KMS-11 (cell line): Measurements from ENCODE around the gene PCOLCE2.

Experiments used
- H2AFZ ChIP-seq: fragments of 200-600 bp; sonication (generic); 2 replicates; pipeline ENCODE4 v1.6.1; 2016; ENCODE audit warnings: antibody characterized with exemption, mixed run types, low read depth
- H3K27ac ChIP-seq: fragments of 200-600 bp; sonication (generic); 2 replicates; pipeline ENCODE4 v1.6.1; 2016; ENCODE audit warnings: mild to moderate bottlenecking, mixed run types
- H3K27me3 ChIP-seq: fragments of 200-600 bp; sonication (generic); 2 replicates; pipeline ENCODE4 v1.6.1; 2017; ENCODE audit warnings: mild to moderate bottlenecking, low read depth, mixed run types, moderate library complexity; ENCODE audit not compliant: insufficient read depth
- H3K36me3 ChIP-seq: fragments of 200-600 bp; sonication (generic); 2 replicates; pipeline ENCODE4 v1.6.1; 2017; ENCODE audit warnings: mild to moderate bottlenecking, mixed run types; ENCODE audit not compliant: insufficient read depth
- H3K4me1 ChIP-seq: fragments of 200-600 bp; sonication (generic); 2 replicates; pipeline ENCODE4 v1.6.1; 2016; ENCODE audit warnings: mild to moderate bottlenecking, low read depth, mixed run types; ENCODE audit not compliant: poor library complexity, severe bottlenecking
- H3K4me2 ChIP-seq: fragments of 200-600 bp; sonication (generic); 2 replicates; pipeline ENCODE4 v1.7.0; 2016; ENCODE audit warnings: mild to moderate bottlenecking, mixed run types
- H3K4me3 ChIP-seq: fragments of 200-600 bp; sonication (generic); IDR thresholded peaks from 2 replicates; pipeline ENCODE4 v1.6.1; 2017; ENCODE audit warnings: low read depth, low read length, mixed read lengths; ENCODE audit not compliant: insufficient read depth
- H3K79me2 ChIP-seq: fragments of 200-600 bp; sonication (generic); 2 replicates; pipeline ENCODE4 v1.6.1; 2016; ENCODE audit warnings: low read depth, mixed run types; ENCODE audit not compliant: insufficient read depth
- H3K9ac ChIP-seq: fragments of 200-600 bp; sonication (generic); 2 replicates; pipeline ENCODE4 v1.6.1; 2016; ENCODE audit warnings: mild to moderate bottlenecking, mixed run types
- H4K20me1 ChIP-seq: fragments of 200-600 bp; sonication (generic); 2 replicates; pipeline ENCODE4 v1.6.1; 2016; ENCODE audit warnings: mild to moderate bottlenecking, mixed run types; ENCODE audit not compliant: insufficient read depth
- CTCF ChIP-seq: fragments of 200-600 bp; sonication (generic); conservative IDR thresholded peaks from 2 replicates; pipeline ENCODE4 v1.6.1; 2017; ENCODE audit warnings: low read depth, mild to moderate bottlenecking, antibody characterized with exemption, low read length, moderate library complexity, mixed read lengths

The PCOLCE2 gene

DNA sequence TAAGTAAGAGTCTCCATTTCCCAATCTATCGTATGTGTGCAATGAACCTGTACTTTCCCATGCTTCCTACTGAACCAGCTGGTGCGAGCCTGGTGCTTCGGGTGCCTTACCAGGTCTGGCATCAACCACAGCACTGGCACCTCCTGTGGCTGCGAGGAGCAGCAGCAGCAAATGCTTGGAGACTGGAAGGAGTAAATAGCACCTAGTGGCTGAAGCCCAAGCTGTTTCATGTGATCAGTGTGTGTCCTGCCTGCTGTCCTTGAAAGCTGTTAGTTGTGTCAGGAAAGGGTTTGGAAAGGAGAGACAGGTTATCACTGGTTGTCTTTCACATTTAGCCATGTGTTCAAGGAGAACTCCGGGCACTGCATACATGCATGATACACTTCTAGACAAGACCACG is 31.8 kb downstream of the PCOLCE2 start:
- Histone ChIP-seq H3K4me2 (no peak overlapping the region), H3K79me2 (no peaks in the 10 kb centered on the region), H3K36me3 (no peaks in the 10 kb centered on the region), H3K9ac (no peak overlapping the region), H3K4me1 (peaks cover 9% of the 10 kb centered on the region), H2AFZ (no peak overlapping the region), H4K20me1 (no peaks in the 10 kb centered on the region), H3K4me3 (no peak overlapping the region), H3K27ac (no peak overlapping the region), H3K27me3 (no peaks in the 10 kb centered on the region)
- no peak for TF ChIP-seq CTCF

DNA sequence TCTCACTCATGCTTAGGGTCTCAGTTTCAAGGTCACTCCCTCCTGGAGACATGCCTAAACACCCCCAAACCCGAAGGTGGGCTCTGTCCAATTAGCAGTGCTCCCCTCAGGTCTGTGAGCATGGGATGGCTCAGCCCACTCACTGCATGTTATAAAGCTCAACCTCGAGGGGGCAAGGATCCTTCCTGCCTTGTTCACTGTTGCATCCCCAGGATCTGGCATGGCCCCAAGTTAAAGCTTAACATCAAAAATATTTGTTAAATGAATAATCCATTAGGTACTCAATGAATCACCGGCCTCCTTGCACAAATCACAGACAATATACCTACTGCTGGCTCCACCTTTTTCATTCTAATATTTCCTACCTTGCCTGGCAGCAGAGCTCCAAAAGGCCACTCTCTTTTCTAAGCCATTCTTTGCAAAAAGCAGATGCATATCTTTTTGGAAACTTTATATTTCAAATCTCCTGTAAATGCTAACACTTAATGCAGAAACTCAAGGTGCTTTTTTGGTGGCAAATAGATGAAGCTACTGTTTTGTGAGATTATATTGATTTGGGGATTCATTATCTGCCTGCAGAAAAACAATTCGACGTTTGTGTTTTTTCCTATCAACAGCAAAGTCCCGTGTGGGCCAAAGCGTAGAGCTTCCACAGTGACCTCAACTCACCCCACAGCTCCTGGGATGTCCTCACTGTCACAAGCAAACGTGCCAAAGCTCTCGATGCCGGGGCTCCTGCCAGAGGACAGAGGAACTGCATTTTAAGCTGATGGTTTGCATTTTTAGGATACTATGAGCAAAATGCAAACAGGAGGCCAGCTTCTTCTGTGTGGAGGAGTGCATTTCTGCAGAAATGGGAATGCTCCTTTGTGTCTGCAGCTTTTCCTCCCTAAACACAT is 35.4 kb downstream of the PCOLCE2 start:
- no peaks in the 10 kb centered on the region for H3K27me3 ChIP-seq
- no peak overlapping the region for H3K4me3 ChIP-seq
- H3K9ac ChIP-seq, result no peak overlapping the region
- no peak overlapping the region for H3K4me2 ChIP-seq
- H4K20me1 ChIP-seq, result no peaks in the 10 kb centered on the region
- H3K36me3 ChIP-seq, result no peaks in the 10 kb centered on the region
- H3K4me1 ChIP-seq, result peaks cover 4% of the 10 kb centered on the region
- no peaks in the 10 kb centered on the region for H3K79me2 ChIP-seq
- no peak overlapping the region for H2AFZ ChIP-seq
- H3K27ac ChIP-seq, result no peak overlapping the region
- no peak for TF ChIP-seq CTCF

DNA sequence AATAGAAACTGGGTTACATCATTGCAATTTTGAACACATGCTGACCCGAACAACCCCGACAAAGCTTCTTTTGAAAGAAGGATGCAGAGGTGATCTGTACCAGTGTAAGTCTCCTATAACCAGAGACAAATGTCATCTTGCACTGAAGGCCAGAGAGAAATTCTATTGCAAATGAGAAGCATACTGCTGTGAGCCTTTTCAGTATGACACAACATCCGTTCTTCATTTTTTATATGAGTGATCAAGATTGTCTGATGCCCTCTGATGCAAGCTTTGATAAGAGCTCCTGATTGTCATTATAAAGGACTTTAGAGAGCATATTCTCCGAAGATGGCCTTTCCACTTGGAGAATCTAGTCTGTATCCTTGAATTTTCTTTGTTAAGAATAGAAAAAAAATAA is 36.9 kb downstream of the PCOLCE2 start:
- no peaks in the 10 kb centered on the region for H4K20me1 ChIP-seq
- no peak overlapping the region for H2AFZ ChIP-seq
- H3K79me2 ChIP-seq, result no peaks in the 10 kb centered on the region
- TF ChIP-seq CTCF, result no peak
- no peak overlapping the region for H3K9ac ChIP-seq
- no peaks in the 10 kb centered on the region for H3K27me3 ChIP-seq
- peaks cover 4% of the 10 kb centered on the region for H3K4me1 ChIP-seq
- no peaks in the 10 kb centered on the region for H3K36me3 ChIP-seq
- H3K4me2 ChIP-seq, result no peak overlapping the region
- H3K4me3 ChIP-seq, result no peak overlapping the region
- H3K27ac ChIP-seq, result no peak overlapping the region

DNA sequence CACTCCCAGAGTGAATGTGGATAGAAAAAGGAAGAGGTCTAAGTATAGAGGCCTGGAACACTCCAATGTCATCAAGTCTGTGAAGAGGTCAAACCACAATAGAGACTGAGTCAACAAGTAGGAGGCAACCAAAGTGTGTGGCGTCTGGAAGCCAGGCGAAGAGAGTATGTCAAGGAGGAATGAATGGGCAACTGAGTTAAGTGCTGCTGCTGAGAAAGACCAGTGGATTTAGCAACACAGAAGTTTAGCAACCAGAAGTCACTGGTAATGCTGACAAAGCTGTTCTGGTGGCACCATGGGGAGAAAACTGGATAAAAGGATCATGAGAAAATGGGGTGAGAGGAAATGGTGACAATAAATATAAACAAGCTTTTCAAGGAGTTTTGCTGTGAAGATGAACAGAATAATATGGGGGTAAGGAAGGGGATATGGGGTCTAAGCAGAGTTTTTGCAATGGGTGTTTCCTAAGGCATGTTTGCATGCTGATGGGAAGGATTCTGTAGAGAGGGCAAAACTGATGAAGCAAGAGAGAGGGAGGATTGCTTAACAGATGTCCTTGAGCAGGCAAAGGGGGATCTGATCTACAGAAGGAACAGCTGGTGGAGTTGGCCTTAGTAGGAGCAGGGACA is 38.4 kb downstream of the PCOLCE2 start:
- Histone ChIP-seq H3K4me3 (no peak overlapping the region), H3K79me2 (no peaks in the 10 kb centered on the region), H3K4me1 (peaks cover 4% of the 10 kb centered on the region), H3K9ac (no peak overlapping the region), H2AFZ (no peak overlapping the region), H3K36me3 (no peaks in the 10 kb centered on the region), H3K4me2 (no peak overlapping the region), H4K20me1 (no peaks in the 10 kb centered on the region), H3K27ac (no peak overlapping the region), H3K27me3 (no peaks in the 10 kb centered on the region)
- no peak for TF ChIP-seq CTCF
